Measurements from ENCODE around the gene CHP1.

Gene CHP1

GRCh38 chr15:41288464-41288863 lies 57.4 kb downstream of the CHP1 start:
- Histone ChIP-seq H3K27me3 (ENCODE audit: insufficient read depth, low read length) (no peaks in the 10 kb centered on the region), H3K27ac (ENCODE audit: low read depth, low read length, poor library complexity, severe bottlenecking) (no peak overlapping the region), H3K4me1 (ENCODE audit: insufficient read depth, low read length, severe bottlenecking) (peaks cover 65% of the 10 kb centered on the region), H3K4me2 (ENCODE audit: low read length) (peak overlapping the region; percentile 25; the same call in 1 of the 2 replicates), H3K4me3 (ENCODE audit: low read depth, low read length, poor library complexity, severe bottlenecking) (no peak overlapping the region), H3K9ac (ENCODE audit: low read length) (no peak overlapping the region; the same call in 1 of the 2 replicates), H3K9me3 (ENCODE audit: low read length) (no peaks in the 10 kb centered on the region), H2AFZ (ENCODE audit: low read length) (no peak overlapping the region), H4K20me1 (ENCODE audit: insufficient read depth, low read length) (no peaks in the 10 kb centered on the region), H3K36me3 (ENCODE audit: insufficient read depth, low read length) (peaks cover 74% of the 10 kb centered on the region), H3K79me2 (ENCODE audit: insufficient read depth, low read length) (peaks cover 40% of the 10 kb centered on the region), H3F3A (ENCODE audit: insufficient read depth, low read length) (no peaks in the 10 kb centered on the region), H3K9me2 (ENCODE audit: low read depth, low read length) (no peaks in the 10 kb centered on the region)
- TF ChIP-seq CTCF (IDR thresholded peaks at IDR 0.05; ENCODE audit: low read length): no peak
- TF ChIP-seq EZH2 (IDR thresholded peaks at IDR 0.05; ENCODE audit: borderline replicate concordance, low read length): no peak

GRCh38 chr15:41289953-41290352 lies 58.9 kb downstream of the CHP1 start:
- Histone ChIP-seq H3K36me3 (ENCODE audit: insufficient read depth, low read length) (peaks cover 77% of the 10 kb centered on the region), H3K9me2 (ENCODE audit: low read depth, low read length) (no peaks in the 10 kb centered on the region), H3K27me3 (ENCODE audit: insufficient read depth, low read length) (no peaks in the 10 kb centered on the region), H2AFZ (ENCODE audit: low read length) (no peak overlapping the region), H3K9me3 (ENCODE audit: low read length) (no peaks in the 10 kb centered on the region), H3K79me2 (ENCODE audit: insufficient read depth, low read length) (peaks cover 30% of the 10 kb centered on the region), H3K4me3 (ENCODE audit: low read depth, low read length, poor library complexity, severe bottlenecking) (no peak overlapping the region), H4K20me1 (ENCODE audit: insufficient read depth, low read length) (no peaks in the 10 kb centered on the region), H3F3A (ENCODE audit: insufficient read depth, low read length) (no peaks in the 10 kb centered on the region), H3K4me1 (ENCODE audit: insufficient read depth, low read length, severe bottlenecking) (peaks cover 63% of the 10 kb centered on the region), H3K9ac (ENCODE audit: low read length) (no peak overlapping the region), H3K4me2 (ENCODE audit: low read length) (no peak overlapping the region), H3K27ac (ENCODE audit: low read depth, low read length, poor library complexity, severe bottlenecking) (peak overlapping the region; percentile 84)
- no peak for TF ChIP-seq EZH2 (IDR thresholded peaks at IDR 0.05; ENCODE audit: borderline replicate concordance, low read length)
- no peak for TF ChIP-seq CTCF (IDR thresholded peaks at IDR 0.05; ENCODE audit: low read length)

GRCh38 chr15:41291065-41291631 lies 60.1 kb downstream of the CHP1 start:
- H3F3A ChIP-seq (ENCODE audit: insufficient read depth, low read length): no peaks in the 10 kb centered on the region
- TF ChIP-seq CTCF (IDR thresholded peaks at IDR 0.05; ENCODE audit: low read length) (no peak), EZH2 (IDR thresholded peaks at IDR 0.05; ENCODE audit: borderline replicate concordance, low read length) (no peak)
- H3K9me3 ChIP-seq (ENCODE audit: low read length): no peaks in the 10 kb centered on the region
- peaks cover 73% of the 10 kb centered on the region for H3K36me3 ChIP-seq (ENCODE audit: insufficient read depth, low read length)
- no peak overlapping the region for H2AFZ ChIP-seq (ENCODE audit: low read length)
- no peaks in the 10 kb centered on the region; the same call in 1 of the 2 replicates for H4K20me1 ChIP-seq (ENCODE audit: insufficient read depth, low read length)
- peaks cover 19% of the 10 kb centered on the region; the same call in 1 of the 2 replicates for H3K79me2 ChIP-seq (ENCODE audit: insufficient read depth, low read length)
- H3K9me2 ChIP-seq (ENCODE audit: low read depth, low read length): no peaks in the 10 kb centered on the region
- H3K4me1 ChIP-seq (ENCODE audit: insufficient read depth, low read length, severe bottlenecking): peaks cover 51% of the 10 kb centered on the region
- H3K27ac ChIP-seq (ENCODE audit: low read depth, low read length, poor library complexity, severe bottlenecking): peak overlapping the region; percentile 84
- no peaks in the 10 kb centered on the region for H3K27me3 ChIP-seq (ENCODE audit: insufficient read depth, low read length)
- no peak overlapping the region; the same call in 1 of the 2 replicates for H3K9ac ChIP-seq (ENCODE audit: low read length)
- peak overlapping the region; percentile 43; the same call in 1 of the 2 replicates for H3K4me2 ChIP-seq (ENCODE audit: low read length)
- H3K4me3 ChIP-seq (ENCODE audit: low read depth, low read length, poor library complexity, severe bottlenecking): no peak overlapping the region

Measured in OCI-LY1 (cell line).